DLD1 (cell line): ENCODE results near the gene ATP2B3.

ENCODE experiments used
- in situ Hi-C: cut with HindIII; loops from 2 replicates; pipeline ENCODE4 v1.10.0; 2017; ENCODE audit warnings: low sequenced_read_pairs

Gene ATP2B3

GRCh38 chrX:153564047-153564606, 46.7 kb downstream of the ATP2B3 start:
- in situ Hi-C loops = no loop called here

GRCh38 chrX:153565996-153566580, 48.6 kb downstream of the ATP2B3 start:
- in situ Hi-C loops = no loop called here

- in situ Hi-C loops = no loop called here
Observed at GRCh38 chrX:153568451-153569011, 51.1 kb downstream of the ATP2B3 start.

GRCh38 chrX:153569475-153569874, 52.0 kb downstream of the ATP2B3 start:
- in situ Hi-C loops = no loop called here

GRCh38 chrX:153571534-153571908, 54.1 kb downstream of the ATP2B3 start:
- in situ Hi-C loops = no loop called here

- in situ Hi-C loops = no loop called here
Observed at GRCh38 chrX:153572601-153573000, 55.2 kb downstream of the ATP2B3 start.

GRCh38 chrX:153573984-153574383, 56.5 kb downstream of the ATP2B3 start:
- in situ Hi-C loops = no loop called here

- in situ Hi-C loops = no loop called here
Observed at GRCh38 chrX:153576239-153576870, 58.9 kb downstream of the ATP2B3 start.

- in situ Hi-C loops = no loop called here
Observed at GRCh38 chrX:153576961-153577360, 59.5 kb downstream of the ATP2B3 start.

- in situ Hi-C loops = no loop called here
Observed at GRCh38 chrX:153578200-153578835, 60.9 kb downstream of the ATP2B3 start.

- in situ Hi-C loops = no loop called here
Observed at GRCh38 chrX:153578889-153579288, 61.4 kb downstream of the ATP2B3 start.

- in situ Hi-C loops = no loop called here
Observed at GRCh38 chrX:153580700-153581386, 63.4 kb downstream of the ATP2B3 start.

GRCh38 chrX:153582896-153583295, 65.5 kb downstream of the ATP2B3 start:
- in situ Hi-C loops = no loop called here

- in situ Hi-C loops = no loop called here
Observed at GRCh38 chrX:153583433-153583832, 66.0 kb downstream of the ATP2B3 start.

- in situ Hi-C loops = no loop called here
Observed at GRCh38 chrX:153585827-153586226, 68.4 kb downstream of the ATP2B3 start.

GRCh38 chrX:153587342-153587741, 69.9 kb downstream of the ATP2B3 start:
- in situ Hi-C loops = no loop called here

- in situ Hi-C loops = no loop called here
Observed at GRCh38 chrX:153588021-153588781, 70.8 kb downstream of the ATP2B3 start.

GRCh38 chrX:153588782-153589446, 71.5 kb downstream of the ATP2B3 start:
- in situ Hi-C loops = no loop called here

GRCh38 chrX:153590961-153591956, 73.8 kb downstream of the ATP2B3 start:
- in situ Hi-C loops = no loop called here
